Neural progenitor cell (in vitro differentiated cells): ENCODE results near the gene ZNF385C.

ENCODE experiments used
- EZH2 ChIP-seq: fragments of 200-600 bp; sonication (generic); IDR thresholded peaks from 2 replicates; pipeline ENCODE4 v1.6.1; 2017; ENCODE audit warnings: antibody characterized with exemption, mild to moderate bottlenecking, moderate library complexity
- TF ChIP-seq, protein P1 (sequence below): fragments of 200-600 bp; sonication (generic); IDR thresholded peaks from 2 replicates; pipeline ENCODE4 v1.5.1; 2017; ENCODE audit warnings: antibody characterized with exemption, mild to moderate bottlenecking

DNA sequence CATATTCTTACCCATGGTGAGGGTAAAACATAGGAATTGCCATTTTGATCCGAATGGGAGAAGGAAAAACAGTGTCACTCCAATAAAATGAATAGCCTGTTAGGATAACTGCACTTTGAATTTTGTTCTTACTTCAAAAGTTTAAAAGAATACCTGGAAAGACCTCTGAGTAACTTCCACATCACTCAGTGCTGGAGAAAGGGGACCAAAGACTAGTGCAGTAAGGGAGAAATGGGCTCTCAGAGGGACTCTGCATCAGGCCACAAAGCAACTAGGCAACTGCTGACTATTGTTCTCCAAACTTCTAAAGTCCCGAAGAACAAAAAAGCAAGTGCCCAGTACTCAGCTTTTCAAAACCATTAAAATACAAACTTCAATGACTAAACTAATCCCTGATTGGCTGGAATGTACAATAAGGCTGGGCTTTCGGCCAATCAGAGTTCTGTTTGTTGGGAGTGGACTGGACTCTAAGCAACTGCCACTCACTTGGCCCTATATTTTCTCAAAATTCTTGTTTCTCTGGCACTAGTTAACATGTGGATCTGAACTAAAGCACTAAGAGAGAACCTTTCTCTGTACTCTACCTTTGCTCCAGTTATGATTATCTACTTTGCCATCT, 87.3 kb downstream of the ZNF385C start:
- TF ChIP-seq, protein P1, sequence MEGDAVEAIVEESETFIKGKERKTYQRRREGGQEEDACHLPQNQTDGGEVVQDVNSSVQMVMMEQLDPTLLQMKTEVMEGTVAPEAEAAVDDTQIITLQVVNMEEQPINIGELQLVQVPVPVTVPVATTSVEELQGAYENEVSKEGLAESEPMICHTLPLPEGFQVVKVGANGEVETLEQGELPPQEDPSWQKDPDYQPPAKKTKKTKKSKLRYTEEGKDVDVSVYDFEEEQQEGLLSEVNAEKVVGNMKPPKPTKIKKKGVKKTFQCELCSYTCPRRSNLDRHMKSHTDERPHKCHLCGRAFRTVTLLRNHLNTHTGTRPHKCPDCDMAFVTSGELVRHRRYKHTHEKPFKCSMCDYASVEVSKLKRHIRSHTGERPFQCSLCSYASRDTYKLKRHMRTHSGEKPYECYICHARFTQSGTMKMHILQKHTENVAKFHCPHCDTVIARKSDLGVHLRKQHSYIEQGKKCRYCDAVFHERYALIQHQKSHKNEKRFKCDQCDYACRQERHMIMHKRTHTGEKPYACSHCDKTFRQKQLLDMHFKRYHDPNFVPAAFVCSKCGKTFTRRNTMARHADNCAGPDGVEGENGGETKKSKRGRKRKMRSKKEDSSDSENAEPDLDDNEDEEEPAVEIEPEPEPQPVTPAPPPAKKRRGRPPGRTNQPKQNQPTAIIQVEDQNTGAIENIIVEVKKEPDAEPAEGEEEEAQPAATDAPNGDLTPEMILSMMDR: no peak
- no peak for TF ChIP-seq EZH2
